Measurements from ENCODE around the gene MAD1L1. TPM values are rescaled to one million over a fixed set of nuclear protein-coding genes. Genes with fewer than 3 reads are reported as not detected.

MAD1L1 gene
- total and polyA plus RNA-seq, 2 of the 4 experiments (the other 2 are of a cell fraction) = 29.0 to 40.9 TPM

GRCh38 chr7:1937252-1937605, 295.5 kb downstream of the MAD1L1 start:
- no peak overlapping the region for H4K8ac ChIP-seq (ENCODE audit: low read depth in 2 of 2, low read length in 2 of 2)
- H2AFZ ChIP-seq (replicated peaks; ENCODE audit: low read length, poor library complexity) = no peak overlapping the region
- TF ChIP-seq MAFK (IDR thresholded peaks at IDR 0.05; ENCODE audit: low read depth, low read length) (no peak), RFX5 (IDR thresholded peaks at IDR 0.05; ENCODE audit: low read depth, low read length) (no peak), MAZ (IDR thresholded peaks at IDR 0.05; ENCODE audit: borderline replicate concordance, low read depth, low read length) (no peak), POLR2A (IDR thresholded peaks at IDR 0.05; ENCODE audit: low read depth, low read length) (no peak), CEBPB (IDR thresholded peaks at IDR 0.05; ENCODE audit: low read depth, low read length) (no peak), RAD21 (IDR thresholded peaks at IDR 0.05; ENCODE audit: low read length) (no peak), RCOR1 (IDR thresholded peaks at IDR 0.05; ENCODE audit: insufficient replicate concordance, low read length) (no peak), MXI1 (IDR thresholded peaks at IDR 0.05; ENCODE audit: borderline replicate concordance, low read depth, low read length) (no peak), CTCF (conservative IDR thresholded peaks at IDR 0.05; ENCODE audit: low read depth, low read length) (no peak), NFE2L2 (IDR thresholded peaks at IDR 0.05; ENCODE audit: low read depth, low read length) (no peak), FOS (IDR thresholded peaks at IDR 0.05; ENCODE audit: low read depth, low read length) (no peak), SMC3 (IDR thresholded peaks at IDR 0.05; ENCODE audit: low read depth, low read length) (no peak), USF2 (IDR thresholded peaks at IDR 0.05; ENCODE audit: low read depth, low read length) (no peak)
- TF ChIP-seq, protein P1, sequence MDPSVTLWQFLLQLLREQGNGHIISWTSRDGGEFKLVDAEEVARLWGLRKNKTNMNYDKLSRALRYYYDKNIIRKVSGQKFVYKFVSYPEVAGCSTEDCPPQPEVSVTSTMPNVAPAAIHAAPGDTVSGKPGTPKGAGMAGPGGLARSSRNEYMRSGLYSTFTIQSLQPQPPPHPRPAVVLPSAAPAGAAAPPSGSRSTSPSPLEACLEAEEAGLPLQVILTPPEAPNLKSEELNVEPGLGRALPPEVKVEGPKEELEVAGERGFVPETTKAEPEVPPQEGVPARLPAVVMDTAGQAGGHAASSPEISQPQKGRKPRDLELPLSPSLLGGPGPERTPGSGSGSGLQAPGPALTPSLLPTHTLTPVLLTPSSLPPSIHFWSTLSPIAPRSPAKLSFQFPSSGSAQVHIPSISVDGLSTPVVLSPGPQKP (IDR thresholded peaks at IDR 0.05; ENCODE audit: borderline replicate concordance, low read depth, low read length) = no peak
- H3K9ac ChIP-seq (ENCODE audit: low read depth, low read length) = no peak overlapping the region
- H4K20me1 ChIP-seq (ENCODE audit: insufficient read depth, low read length) = no peaks in the 10 kb centered on the region
- H3K4me2 ChIP-seq (ENCODE audit: low read depth, low read length) = no peak overlapping the region
- dilution Hi-C loops (cut with HindIII; ENCODE audit: low sequenced_read_pairs, unreplicated experiment) = no loop called here
- H2BK5ac ChIP-seq (ENCODE audit: low read depth, low read length, poor library complexity, severe bottlenecking) = no peak overlapping the region
- no peak overlapping the region for H3K4ac ChIP-seq (ENCODE audit: low read depth, low read length)
- intact Hi-C loops (cut with micrococcal nuclease) = no loop called here
- in situ Hi-C loops (cut with MboI; ENCODE audit: low sequenced_read_pairs) = no loop called here
- H3K4me1 ChIP-seq (ENCODE audit: control insufficient read depth, insufficient read depth, low read length) = peaks cover 4% of the 10 kb centered on the region
- no peaks in the 10 kb centered on the region for H3K9me3 ChIP-seq (ENCODE audit: control insufficient read depth, insufficient read depth, low read length)
- H3K23ac ChIP-seq (ENCODE audit: low read depth, low read length) = no peak overlapping the region
- no peaks in the 10 kb centered on the region for H3K36me3 ChIP-seq (ENCODE audit: control insufficient read depth, insufficient read depth, low read length)
- H4K91ac ChIP-seq (ENCODE audit: insufficient read depth, low read depth, low read length) = no peak overlapping the region
- H2BK120ac ChIP-seq (ENCODE audit: low read depth, low read length) = no peak overlapping the region
- no peak overlapping the region for H2AK9ac ChIP-seq (replicated peaks; ENCODE audit: low read depth, low read length, poor library complexity)
- no peak overlapping the region for H3K56ac ChIP-seq (ENCODE audit: extremely low read depth, insufficient read depth, low read length)
- no peak overlapping the region for H3K18ac ChIP-seq (ENCODE audit: low read depth, low read length)
- 0 out of 2 replicates have a peak, but pooled peaks cover 6% of the 10 kb centered on the region for H3K9me1 ChIP-seq (ENCODE audit: insufficient read depth, low read length)
- DNase-seq = no peak
- WGBS, 2 experiments (ENCODE audit: extremely low coverage in 2 of 2, insufficient read length in 1 of 2) = no CpG with 5 or more reads among the region's 11 CpGs
- ChIA-PET POLR2A (ENCODE audit: unreplicated experiment) (no interaction called here), CTCF (no interaction called here)
- ATAC-seq (ENCODE audit: low read depth) = no peak
- H2BK15ac ChIP-seq (ENCODE audit: low read depth, low read length) = no peak overlapping the region
- BruUV-seq (replicated peaks) = no TSS peak
- no peak overlapping the region for H2AK5ac ChIP-seq (ENCODE audit: low read depth, low read length)
- peaks cover 0 to 5% of the 10 kb centered on the region in 2 experiments; a peak in 2 of 4 replicates for H3K79me1 ChIP-seq (ENCODE audit: low read depth in 1 of 2, low read length in 2 of 2)
- no peak overlapping the region for H2BK20ac ChIP-seq (ENCODE audit: low read depth, low read length)
- no peak overlapping the region for H4K5ac ChIP-seq (ENCODE audit: low read depth, low read length)
- H3K14ac ChIP-seq (replicated peaks; ENCODE audit: low read depth, low read length) = no peak overlapping the region
- H3K4me3 ChIP-seq (ENCODE audit: insufficient read depth, low read depth, low read length) = no peak overlapping the region
- H3K27ac ChIP-seq (ENCODE audit: insufficient read depth, low read length) = no peak overlapping the region
- H3K27me3 ChIP-seq (ENCODE audit: control insufficient read depth, insufficient read depth, low read length) = no peaks in the 10 kb centered on the region
